Hepatocyte (in vitro differentiated cells): ENCODE data around the gene SLC48A1. TPM values are rescaled to one million over a fixed set of nuclear protein-coding genes. Genes with fewer than 3 reads are reported as not detected.
A peak's percentile ranks its signal among the peaks of the same experiment; 100 is the strongest.

Experiments used
- DNase-seq: peaks from one replicate; pipeline ENCODE4 v3.0.0-alpha.2; 2016; ENCODE audit warnings: low spot score
- H2AFZ ChIP-seq: fragments of 200-600 bp; sonication (generic); 2 replicates; pipeline ENCODE4 v1.6.0; 2016; ENCODE audit warnings: antibody characterized with exemption, mild to moderate bottlenecking
- H3K27ac ChIP-seq: fragments of 200-600 bp; sonication (generic); 2 replicates; pipeline ENCODE4 v1.5.1; 2016; ENCODE audit warnings: mild to moderate bottlenecking
- H3K27me3 ChIP-seq: fragments of 200-600 bp; sonication (generic); 2 replicates; pipeline ENCODE4 v1.6.1; 2016
- H3K36me3 ChIP-seq: fragments of 200-600 bp; sonication (generic); replicated peaks from 2 replicates; pipeline ENCODE4 v1.5.1; 2016; ENCODE audit warnings: low read depth; ENCODE audit not compliant: insufficient read depth
- H3K4me1 ChIP-seq: fragments of 200-600 bp; sonication (generic); 2 replicates; pipeline ENCODE4 v1.5.1; 2016; ENCODE audit warnings: mild to moderate bottlenecking, moderate library complexity; ENCODE audit not compliant: insufficient read depth
- H3K4me2 ChIP-seq: fragments of 200-600 bp; sonication (generic); 2 replicates; pipeline ENCODE4 v1.6.0; 2016
- H3K4me3 ChIP-seq: fragments of 200-600 bp; sonication (generic); 2 replicates; pipeline ENCODE4 v1.5.1; 2016; ENCODE audit warnings: mild to moderate bottlenecking
- H3K79me2 ChIP-seq: fragments of 200-600 bp; sonication (generic); 2 replicates; pipeline ENCODE4 v1.6.0; 2017; ENCODE audit warnings: mild to moderate bottlenecking
- H3K9me2 ChIP-seq: fragments of 200-600 bp; sonication (generic); replicated peaks from 2 replicates; pipeline ENCODE4 v1.6.0; 2017; ENCODE audit warnings: mild to moderate bottlenecking; ENCODE audit not compliant: insufficient read depth
- H3K9me3 ChIP-seq: fragments of 200-600 bp; sonication (generic); 2 replicates; pipeline ENCODE4 v1.5.1; 2016; ENCODE audit warnings: low read depth, mild to moderate bottlenecking
- H4K20me1 ChIP-seq: fragments of 200-600 bp; sonication (generic); 2 replicates; pipeline ENCODE4 v1.6.0; 2016; ENCODE audit warnings: mild to moderate bottlenecking; ENCODE audit not compliant: insufficient read depth, poor library complexity, severe bottlenecking
- EZH2 ChIP-seq: fragments of 200-600 bp; sonication (generic); IDR thresholded peaks from 2 replicates; pipeline ENCODE4 v1.6.1; 2016; ENCODE audit warnings: antibody characterized with exemption, mild to moderate bottlenecking, borderline replicate concordance
- EZH2phosphoT487 ChIP-seq: fragments of 200-600 bp; sonication (generic); IDR thresholded peaks from one replicate; pipeline ENCODE4 v1.6.1; 2018; ENCODE audit warnings: antibody characterized with exemption, mild to moderate bottlenecking, low read depth, moderate library complexity; ENCODE audit not compliant: unreplicated experiment, severe bottlenecking
- WGBS: methylation state at CpG from one replicate; pipeline ENCODE4 v1.1.6; 2016; ENCODE audit warnings: low lambda C conversion rate; ENCODE audit errors: missing lambda C conversion rate; 5-methylcytosine and 5-hydroxymethylcytosine counted together
- polyA plus RNA-seq: library from polyadenylated mRNA; unstranded; fragments of >200 nt; fragmentation: Nextera tagmentation; extraction: Ambion mirVana; gene quantifications from 2 replicates; pipeline ENCODE4 v1.2.1, GENCODE V29; 2016
- total RNA-seq: library from RNA; depleted of rRNA; stranded (reverse); fragments of >200 nt; gene quantifications from 2 replicates; pipeline ENCODE4 v1.2.3, GENCODE V29; 2014
- TF ChIP-seq, protein P1 (sequence below): fragments of 200-600 bp; sonication (generic); IDR thresholded peaks from 2 replicates; pipeline ENCODE4 v1.5.1; 2016; ENCODE audit warnings: antibody characterized with exemption, mild to moderate bottlenecking; ENCODE audit not compliant: poor library complexity

Gene SLC48A1
- total and polyA plus RNA-seq, 2 experiments from 2014 or later = 11.2 to 22.6 TPM

DNA sequence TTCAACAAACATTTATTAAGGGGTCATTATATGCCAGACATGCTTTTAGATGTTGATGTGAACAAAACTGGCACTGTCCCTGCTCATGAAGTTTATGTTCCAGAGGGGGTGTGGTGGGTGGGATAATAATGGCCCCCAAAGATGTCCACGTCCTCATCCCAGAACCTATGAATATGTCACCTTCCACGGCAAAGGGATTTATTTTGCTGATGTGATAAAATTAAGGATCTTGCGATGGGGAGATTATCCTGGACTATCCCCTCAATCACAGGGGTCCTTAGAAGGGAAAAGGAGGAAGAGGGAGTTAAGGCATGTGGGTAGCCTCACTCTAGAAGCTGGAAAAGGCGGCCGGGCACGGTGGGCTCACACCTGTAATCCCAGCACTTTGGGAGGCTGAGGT lies 1.7 kb upstream of the SLC48A1 start:
- Histone ChIP-seq H3K4me3 (no peak overlapping the region), H3K27ac (no peak overlapping the region), H3K27me3 (no peaks in the 10 kb centered on the region), H3K4me1 (peaks cover 9% of the 10 kb centered on the region), H3K79me2 (peaks cover 3% of the 10 kb centered on the region), H2AFZ (no peak overlapping the region), H3K4me2 (no peak overlapping the region), H4K20me1 (no peaks in the 10 kb centered on the region), H3K9me3 (no peaks in the 10 kb centered on the region), H3K9me2 (no peaks in the 10 kb centered on the region), H3K36me3 (no peaks in the 10 kb centered on the region)
- no peak for DNase-seq
- WGBS = 86% methylated on average over 6 of the region's 6 CpGs
- TF ChIP-seq EZH2 (no peak), EZH2phosphoT487 (no peak)
- TF ChIP-seq, protein P1, sequence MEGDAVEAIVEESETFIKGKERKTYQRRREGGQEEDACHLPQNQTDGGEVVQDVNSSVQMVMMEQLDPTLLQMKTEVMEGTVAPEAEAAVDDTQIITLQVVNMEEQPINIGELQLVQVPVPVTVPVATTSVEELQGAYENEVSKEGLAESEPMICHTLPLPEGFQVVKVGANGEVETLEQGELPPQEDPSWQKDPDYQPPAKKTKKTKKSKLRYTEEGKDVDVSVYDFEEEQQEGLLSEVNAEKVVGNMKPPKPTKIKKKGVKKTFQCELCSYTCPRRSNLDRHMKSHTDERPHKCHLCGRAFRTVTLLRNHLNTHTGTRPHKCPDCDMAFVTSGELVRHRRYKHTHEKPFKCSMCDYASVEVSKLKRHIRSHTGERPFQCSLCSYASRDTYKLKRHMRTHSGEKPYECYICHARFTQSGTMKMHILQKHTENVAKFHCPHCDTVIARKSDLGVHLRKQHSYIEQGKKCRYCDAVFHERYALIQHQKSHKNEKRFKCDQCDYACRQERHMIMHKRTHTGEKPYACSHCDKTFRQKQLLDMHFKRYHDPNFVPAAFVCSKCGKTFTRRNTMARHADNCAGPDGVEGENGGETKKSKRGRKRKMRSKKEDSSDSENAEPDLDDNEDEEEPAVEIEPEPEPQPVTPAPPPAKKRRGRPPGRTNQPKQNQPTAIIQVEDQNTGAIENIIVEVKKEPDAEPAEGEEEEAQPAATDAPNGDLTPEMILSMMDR = no peak

DNA sequence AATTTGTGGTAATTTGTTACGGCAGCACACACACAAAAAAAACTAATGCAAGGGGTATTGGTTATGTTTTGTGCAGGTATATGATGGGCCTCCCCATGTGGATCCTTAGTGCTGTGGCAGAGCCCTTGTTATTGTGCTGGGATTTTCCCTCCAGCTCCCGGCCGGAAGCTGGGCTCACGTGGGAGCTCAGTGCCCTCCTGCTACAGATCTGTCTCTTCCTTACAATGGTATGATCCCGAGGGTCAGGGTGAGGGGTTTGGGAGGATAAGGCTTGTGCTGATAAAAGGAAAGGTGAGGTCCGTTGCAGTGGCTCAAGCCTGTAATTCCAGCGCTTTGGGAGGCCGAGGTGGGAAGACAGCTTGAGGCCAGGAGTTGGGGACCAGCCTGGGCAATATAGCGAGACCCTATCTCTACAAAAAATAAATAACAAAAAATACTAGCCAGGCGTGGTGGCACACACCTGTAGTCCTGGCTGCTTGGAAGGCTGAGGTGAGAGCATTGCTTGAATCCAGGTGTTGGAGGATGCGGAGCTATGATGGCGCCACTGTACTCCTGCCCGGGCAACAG lies 861 bp upstream of the SLC48A1 start:
- TF ChIP-seq EZH2phosphoT487 (no peak), EZH2 (no peak)
- TF ChIP-seq, protein P1 = no peak
- no peaks in the 10 kb centered on the region for H3K9me2 ChIP-seq
- H3K27me3 ChIP-seq = no peaks in the 10 kb centered on the region
- WGBS = 79% methylated on average over 13 of the region's 13 CpGs
- H4K20me1 ChIP-seq = no peaks in the 10 kb centered on the region
- H2AFZ ChIP-seq = peak overlapping the region; percentile 89
- H3K4me2 ChIP-seq = peak overlapping the region; percentile 83
- no peaks in the 10 kb centered on the region for H3K36me3 ChIP-seq
- H3K79me2 ChIP-seq = peaks cover 3% of the 10 kb centered on the region
- H3K4me1 ChIP-seq = peaks cover 9% of the 10 kb centered on the region
- no peak overlapping the region for H3K4me3 ChIP-seq
- no peak overlapping the region for H3K27ac ChIP-seq
- DNase-seq = no peak
- no peaks in the 10 kb centered on the region for H3K9me3 ChIP-seq

DNA sequence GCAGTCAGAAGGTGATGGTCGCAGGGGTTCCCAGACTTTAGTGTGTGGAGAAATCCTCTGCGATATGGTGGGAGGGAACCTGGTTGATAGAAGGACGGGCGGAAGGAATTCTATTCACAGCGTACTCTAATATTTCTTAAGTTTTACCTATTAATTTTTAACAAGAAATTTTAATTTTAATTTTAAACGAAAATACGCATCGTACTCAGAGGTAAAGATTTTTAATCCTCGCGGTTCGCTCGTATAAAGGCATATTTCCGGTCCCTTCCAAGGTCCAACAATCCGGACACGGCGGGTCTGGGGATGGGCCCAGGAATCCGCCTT lies 338 bp upstream of the SLC48A1 start:
- H2AFZ ChIP-seq = peak overlapping the region; percentile 89
- DNase-seq = no peak
- H3K27me3 ChIP-seq = no peaks in the 10 kb centered on the region
- H3K36me3 ChIP-seq = no peaks in the 10 kb centered on the region
- peak overlapping the region; percentile 26 for H3K4me3 ChIP-seq
- H3K9me2 ChIP-seq = no peaks in the 10 kb centered on the region
- peak overlapping the region; percentile 83 for H3K4me2 ChIP-seq
- peaks cover 9% of the 10 kb centered on the region for H3K4me1 ChIP-seq
- H3K9me3 ChIP-seq = no peaks in the 10 kb centered on the region
- no peaks in the 10 kb centered on the region for H4K20me1 ChIP-seq
- H3K79me2 ChIP-seq = peaks cover 3% of the 10 kb centered on the region
- WGBS = 21% methylated on average over 17 of the region's 17 CpGs
- TF ChIP-seq, protein P1 = no peak
- no peak for TF ChIP-seq EZH2phosphoT487
- no peak for TF ChIP-seq EZH2
- peak overlapping the region; percentile 27 for H3K27ac ChIP-seq
